Heart right ventricle (tissue), 16 donors: Measurements from ENCODE around the gene SPATA46. TPM values are rescaled to one million over a fixed set of nuclear protein-coding genes. Genes with fewer than 3 reads are reported as not detected.

Source experiments
- ATAC-seq, 8 donors: fragments of 200-7000 bp; cut with Tn5 transposase; one replicate each; pipeline ENCODE4 v1.9.1; 2020; ENCODE audit warnings: mild to moderate bottlenecking in 8 of 8, moderate library complexity in 8 of 8, moderate number of reproducible peaks in 1 of 8
- DNase-seq, 2 donors: peaks; one replicate each; pipeline ENCODE4 v3.0.0-alpha.2; 2020
- H3K27ac ChIP-seq, 10 donors: fragments of 200-600 bp; sonication (generic) in 2 of 10; one replicate each; pipeline versions ENCODE4 v1.5.0 to v1.8.0; 2020 to 2022; ENCODE audit warnings: mild to moderate bottlenecking in 3 of 10
- H3K27me3 ChIP-seq, 7 donors: fragments of 200-600 bp; one replicate each; pipeline ENCODE4 v1.8.0; 2021 to 2022; ENCODE audit warnings: mild to moderate bottlenecking in 2 of 7
- H3K36me3 ChIP-seq, 9 donors: fragments of 200-600 bp; sonication (generic) in 1 of 9; one replicate each; pipeline versions ENCODE4 v1.5.0 to v1.8.0; 2020 to 2022; ENCODE audit warnings: mild to moderate bottlenecking in 2 of 9
- H3K4me1 ChIP-seq, 9 donors: fragments of 200-600 bp; sonication (generic) in 1 of 9; one replicate each; pipeline versions ENCODE4 v1.5.0 to v1.8.0; 2020 to 2022; ENCODE audit warnings: mild to moderate bottlenecking in 4 of 9
- H3K4me3 ChIP-seq, 10 donors: fragments of 200-600 bp; sonication (generic) in 2 of 10; one replicate each; pipeline versions ENCODE4 v1.5.0 to v1.8.0; 2020 to 2022; ENCODE audit warnings: mild to moderate bottlenecking in 7 of 10, moderate library complexity in 2 of 10
- H3K9me3 ChIP-seq, 11 donors: fragments of 200-600 bp in 10 of 11; sonication (generic) in 2 of 11; one replicate each; pipeline versions ENCODE4 v1.5.0 to v1.8.0; 2013 to 2022; ENCODE audit warnings: mild to moderate bottlenecking in 2 of 11, control low read depth in 1 of 11, moderate library complexity in 1 of 11
- CTCF ChIP-seq, 9 donors: fragments of 200-600 bp; sonication (generic) in 2 of 9; IDR thresholded peaks; one replicate each; pipeline versions ENCODE4 v1.5.0 to v1.8.0; 2021 to 2022; ENCODE audit warnings: antibody characterized with exemption in 9 of 9, mild to moderate bottlenecking in 5 of 9, moderate library complexity in 1 of 9
- WGBS, 2 donors: extraction: QIAGEN DNeasy Blood & Tissue Kit; methylation state at CpG; one replicate each; pipeline ENCODE4 v1.1.7; 2013; ENCODE audit warnings: inconsistent platforms in 1 of 2; 5-methylcytosine and 5-hydroxymethylcytosine counted together
- intact Hi-C, 10 donors: fragments of 100-400 bp; cut with DNase I; formaldehyde crosslinking; loops; one replicate each; pipeline versions ENCODE4 v1.11.1 to v1.14.2; 2022
- polyA plus RNA-seq, 2 donors: library from polyadenylated mRNA; stranded (reverse); fragments of 200-250 nt; gene quantifications; one replicate each; pipeline ENCODE4 v1.2.3, GENCODE V29; 2013
- total RNA-seq, 10 donors: library from RNA; stranded (reverse); fragmentation: NEBNext Ultra II Directional in 3 of 10; extraction: Animal tissue kit (Norgen Biotek cat#: 25700) in 3 of 10; gene quantifications; one replicate each; pipeline versions ENCODE4 v1.2.1 to v1.2.4, GENCODE V29; 2021 to 2023
- donor health status: Arrhythmogenic right ventricular cardiomyopathy.
- donor health status: ischemic (EF 13 %, LVEDD 7.1; RV severe dilation, severe dysfunction).
- donor health status: healthy with polysubstance abuse.
- donor health status: DM: no; HTN: yes; CAD: no.
- donor health status: DM: no; HTN: no; CAD: no.
- donor health status: ischemic (EF 25% LVEDD 6.9; RV normal size, moderate dysfunction).
- donor health status: ischemic (EF 25% LVEDD 5.7; RV mildly dilated, moderate dysfunction).
- donor health status: healthy.
- donor health status: DM: yes; HTN: yes; CAD: no.
- donor health status: Ischemic cardiomyopathy.
- donor health status: ischemic (EF 35%, LVEDD 5.7; RV mildly dilated, moderate dysfunction).
- donor health status: nonischemic (EF 11% LVEDD 7.7; RV severe dilation, severe dysfunction).
- donor health status: DM: yes; HTN: yes; CAD: no.
- donor health status: PGD.
- donor health status: ischemic (EF 29% LVEDD 5.4; RV normal size, mild dysfunction).
- donor health status: nonischemic (EF 23%, LVEDD 6.1; RV moderate dilation, normal function).

Gene SPATA46
- total and polyA plus RNA-seq, 12 donors, result not detected

DNA sequence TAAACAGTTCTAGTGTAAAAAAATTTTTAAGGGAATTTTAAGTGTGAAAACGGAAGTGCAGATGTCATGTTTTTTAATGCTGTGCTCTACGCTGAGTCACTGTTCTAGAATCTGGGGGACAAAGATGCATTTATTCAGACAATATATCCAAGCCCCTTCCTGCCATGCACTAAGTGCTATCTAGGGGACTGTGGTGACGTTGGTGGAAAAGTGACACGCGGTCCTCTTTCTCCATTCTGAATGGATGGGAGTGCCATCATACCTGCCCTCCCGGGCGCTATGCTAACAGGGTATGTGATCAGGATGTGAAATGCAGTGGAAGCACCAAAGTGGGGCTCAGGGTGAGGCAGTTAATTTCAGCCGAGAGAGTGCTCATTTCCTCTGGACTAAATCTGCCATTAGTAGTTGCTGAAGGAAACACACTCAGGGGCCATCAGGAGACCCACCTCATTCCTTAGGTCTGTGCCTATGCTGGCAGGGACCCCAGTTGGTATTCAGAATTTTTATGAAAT, 11.5 kb upstream of the SPATA46 start:
- H3K27ac ChIP-seq, result no peak overlapping the region
- intact Hi-C loops, result loop anchor here in 2 of 10 donors (5.0 to 10.0 kb wide), 2 partner anchors 93 to 331 kb away; no protein-coding TSS in a partner anchor
- H3K4me3 ChIP-seq, result no peak overlapping the region
- ATAC-seq (no peak), DNase-seq (no peak)
- peaks cover 0 to under 1% (median 0%) of the 10 kb centered on the region in 7 donors for H3K27me3 ChIP-seq
- H3K9me3 ChIP-seq, result no peaks in the 10 kb centered on the region
- WGBS, 2 donors, result 83 to 85% methylated on average over 8 of the region's 8 CpGs
- H3K36me3 ChIP-seq, result no peaks in the 10 kb centered on the region
- H3K4me1 ChIP-seq, result peaks cover 0 to 5% (median 0%) of the 10 kb centered on the region in 9 donors
- no peak for TF ChIP-seq CTCF (IDR thresholded peaks at IDR 0.05)

DNA sequence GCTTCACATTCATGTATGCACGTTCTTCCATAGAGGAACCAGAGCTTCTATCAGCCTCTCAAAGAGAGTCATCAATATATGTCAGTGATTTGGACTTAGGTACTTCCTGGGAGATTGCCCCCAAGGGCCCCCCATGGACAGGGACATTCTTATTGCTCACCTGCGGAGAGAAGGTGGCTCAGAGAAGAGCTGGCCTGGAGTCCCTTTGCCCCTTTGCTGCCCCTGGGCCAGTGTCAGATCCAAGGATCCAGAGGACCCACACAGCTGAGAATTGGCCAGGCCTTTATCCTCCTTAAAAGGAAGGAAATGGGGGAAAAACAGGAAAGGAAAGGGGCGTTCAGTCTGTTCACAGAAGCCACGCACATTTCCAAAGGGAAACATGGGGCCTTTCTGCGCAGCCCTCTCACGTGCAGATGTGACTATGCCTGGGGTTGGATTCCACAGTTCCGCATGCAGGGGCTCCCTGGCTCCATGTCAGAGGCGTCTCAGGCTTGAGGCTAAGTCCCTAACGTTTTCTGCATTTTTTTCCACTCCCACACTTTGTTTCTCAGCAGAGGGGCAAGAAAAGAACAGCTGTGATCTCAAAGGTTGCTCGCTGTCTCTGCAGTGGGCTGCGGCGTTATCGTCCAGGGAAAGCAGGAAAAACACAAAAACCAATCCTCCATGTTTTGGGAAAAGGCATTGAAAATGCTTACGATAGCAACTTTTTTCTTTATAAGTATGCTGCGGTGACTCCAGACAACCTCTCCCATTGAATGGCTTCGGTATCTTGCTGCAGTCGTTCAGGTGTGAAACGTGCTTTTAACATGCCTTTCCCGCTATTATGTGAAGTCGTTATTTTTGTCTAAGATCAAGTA, 10.8 kb upstream of the SPATA46 start:
- intact Hi-C loops, result loop anchor here in 2 of 10 donors (5.0 to 10.0 kb wide), 2 partner anchors 93 to 330 kb away; no protein-coding TSS in a partner anchor
- H3K4me1 ChIP-seq, result peaks cover 0 to 5% (median 0%) of the 10 kb centered on the region in 9 donors
- H3K9me3 ChIP-seq, result no peaks in the 10 kb centered on the region
- WGBS, 2 donors, result 66 to 71% methylated on average over 20 of the region's 20 CpGs
- no peaks in the 10 kb centered on the region for H3K36me3 ChIP-seq
- DNase-seq, result no peak
- no peak for ATAC-seq
- H3K27me3 ChIP-seq, result no peaks in the 10 kb centered on the region
- no peak overlapping the region for H3K27ac ChIP-seq
- no peak for TF ChIP-seq CTCF (IDR thresholded peaks at IDR 0.05)
- no peak overlapping the region for H3K4me3 ChIP-seq

DNA sequence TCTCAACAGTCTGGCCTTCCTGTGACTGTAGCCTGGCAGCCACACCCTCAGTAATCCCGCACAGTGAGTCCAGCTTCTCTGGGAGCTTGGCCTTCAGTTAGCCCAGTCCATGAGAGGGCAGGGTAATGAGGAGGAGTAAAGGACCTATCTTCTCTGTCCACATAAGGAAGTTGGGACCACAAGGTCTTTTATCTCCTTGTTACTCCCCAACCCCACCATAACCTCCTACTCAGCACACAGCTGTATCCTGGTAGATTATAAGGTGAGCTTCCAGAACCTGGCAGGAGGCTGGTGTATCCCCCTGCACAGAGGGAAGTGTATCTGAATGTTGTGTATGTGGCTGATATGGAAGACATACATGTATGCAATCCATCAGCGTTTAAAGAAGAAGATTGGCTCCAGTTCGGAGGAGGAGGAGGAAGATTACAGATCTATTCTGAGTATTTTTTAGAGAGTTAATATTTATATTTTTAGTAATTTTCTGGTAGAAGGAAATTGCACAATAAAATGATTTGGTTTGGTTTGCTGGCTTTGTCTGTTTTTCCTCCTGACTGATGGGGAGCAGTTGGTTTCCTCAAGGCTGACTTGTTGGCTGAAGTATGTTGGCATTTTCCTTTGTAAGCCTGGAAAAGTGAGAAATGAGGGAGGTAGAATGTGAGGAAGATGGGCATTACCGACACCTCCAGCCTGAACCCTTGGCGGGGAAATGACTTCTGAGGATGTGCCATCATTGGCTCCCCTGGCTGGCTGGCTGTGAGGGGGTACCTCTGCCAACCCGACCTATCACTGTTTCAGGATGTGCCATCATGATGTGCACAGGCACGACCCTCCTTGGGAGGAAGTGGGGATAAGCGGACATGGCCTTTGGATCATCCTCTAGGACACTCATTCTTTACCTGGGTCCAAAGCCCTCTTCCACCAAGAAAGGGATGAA, 9.9 kb upstream of the SPATA46 start:
- intact Hi-C loops, result loop anchor here in 2 of 10 donors (5.0 to 10.0 kb wide), 2 partner anchors 92 to 329 kb away; no protein-coding TSS in a partner anchor
- no peaks in the 10 kb centered on the region for H3K27me3 ChIP-seq
- WGBS, 2 donors, result 82 to 88% methylated on average over 8 of the region's 8 CpGs
- H3K36me3 ChIP-seq, result no peaks in the 10 kb centered on the region
- no peaks in the 10 kb centered on the region for H3K9me3 ChIP-seq
- H3K4me3 ChIP-seq, result no peak overlapping the region
- no peak overlapping the region for H3K27ac ChIP-seq
- ATAC-seq (no peak), DNase-seq (no peak)
- no peak for TF ChIP-seq CTCF (IDR thresholded peaks at IDR 0.05)
- peaks cover 0 to 1% (median 0%) of the 10 kb centered on the region in 9 donors for H3K4me1 ChIP-seq

DNA sequence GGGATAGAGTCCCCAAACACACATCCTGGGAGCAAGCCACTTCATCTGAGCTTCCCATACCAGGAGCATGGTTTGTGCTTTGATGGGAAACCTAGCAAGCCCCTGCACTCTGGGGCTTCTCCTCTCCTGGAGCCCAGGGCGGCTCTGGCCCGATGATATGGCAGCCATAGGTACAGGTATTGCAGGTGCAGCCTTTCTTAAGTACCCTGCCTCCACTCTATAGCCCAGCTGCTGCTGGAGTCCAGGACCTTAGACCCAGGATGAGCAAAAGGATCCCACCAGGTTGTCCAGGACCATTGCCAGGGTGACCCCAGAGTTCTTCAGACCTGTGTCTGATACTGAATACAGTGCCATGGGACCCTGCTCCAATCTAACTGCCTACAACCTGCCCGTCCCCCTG, 9.0 kb upstream of the SPATA46 start:
- intact Hi-C loops, result loop anchor here in 2 of 10 donors (5.0 to 10.0 kb wide), 2 partner anchors 91 to 328 kb away; no protein-coding TSS in a partner anchor
- Histone ChIP-seq H3K27me3 (no peaks in the 10 kb centered on the region), H3K4me3 (no peak overlapping the region), H3K9me3 (no peaks in the 10 kb centered on the region), H3K4me1 (no peaks in the 10 kb centered on the region), H3K36me3 (no peaks in the 10 kb centered on the region), H3K27ac (no peak overlapping the region)
- TF ChIP-seq CTCF (IDR thresholded peaks at IDR 0.05), result no peak
- DNase-seq (no peak), ATAC-seq (no peak)
- WGBS, 2 donors, result 77 to 94% methylated on average over 3 of the region's 3 CpGs
